Activated T-cell treated with anti-CD3 and anti-CD28 coated beads, Interleukin-2, amount 50 U/mL, for 48 hours (primary cell): ENCODE data around the gene C11orf68.

Source experiments
- DNase-seq, 2 experiments: peaks; one replicate each; pipeline ENCODE4 v3.0.0-alpha.2; 2020

C11orf68 gene

GRCh38 chr11:65942531-65942930, 23.7 kb upstream of the C11orf68 start:
- no peak for DNase-seq

- DNase-seq, result no peak
These were observed 23.0 kb upstream of the C11orf68 start for GRCh38 chr11:65941720-65942310.

- no peak for DNase-seq
These were observed 18.9 kb upstream of the C11orf68 start for GRCh38 chr11:65937766-65938165.

- DNase-seq, result no peak
These were observed 15.2 kb upstream of the C11orf68 start for GRCh38 chr11:65934014-65934413.

- DNase-seq, result no peak
These were observed 13.7 kb upstream of the C11orf68 start for GRCh38 chr11:65932558-65932919.

- DNase-seq, result no peak
These were observed 13.1 kb upstream of the C11orf68 start for GRCh38 chr11:65931773-65932557.

- no peak for DNase-seq
These were observed 9.8 kb upstream of the C11orf68 start for GRCh38 chr11:65928667-65929066.

- peak; percentile 76 to 79 for DNase-seq
These were observed 9.1 kb upstream of the C11orf68 start for GRCh38 chr11:65927904-65928397.

- DNase-seq, result no peak
These were observed 6.5 kb upstream of the C11orf68 start for GRCh38 chr11:65925397-65925796.

GRCh38 chr11:65922565-65922964, 3.7 kb upstream of the C11orf68 start:
- DNase-seq, result no peak

- DNase-seq, result no peak
These were observed 3.0 kb upstream of the C11orf68 start for GRCh38 chr11:65921876-65922275.

- DNase-seq, result no peak
These were observed 2.2 kb upstream of the C11orf68 start for GRCh38 chr11:65921033-65921555.

GRCh38 chr11:65920372-65920802, 1.5 kb upstream of the C11orf68 start:
- DNase-seq, result no peak

- peak in 1 of 2 experiments; percentile 77 for DNase-seq
These were observed 910 bp upstream of the C11orf68 start for GRCh38 chr11:65919573-65920371.

GRCh38 chr11:65919141-65919572, 295 bp upstream of the C11orf68 start, which contains the start of gene DRAP1:
Gene DRAP1 (plus strand): TSS chr11:65919426. CDS start chr11:65919502, 76 bp downstream.
- DNase-seq, result peak; percentile 98 to 99

GRCh38 chr11:65917434-65918210, 1.2 kb downstream of the C11orf68 start:
- no peak for DNase-seq

- DNase-seq, result no peak
These were observed 1.8 kb downstream of the C11orf68 start for GRCh38 chr11:65917077-65917433.

GRCh38 chr11:65916391-65916790, 2.5 kb downstream of the C11orf68 start:
- no peak for DNase-seq

GRCh38 chr11:65915821-65916251, 3.0 kb downstream of the C11orf68 start:
- DNase-seq, result no peak

- DNase-seq, result no peak
These were observed 3.6 kb downstream of the C11orf68 start for GRCh38 chr11:65915101-65915820.

- no peak for DNase-seq
These were observed 6.0 kb downstream of the C11orf68 start for GRCh38 chr11:65912845-65913244.
